ENCODE measurements around the gene ARFGAP2.

Gene ARFGAP2

GRCh38 chr11:47152126-47152952 lies 24.3 kb downstream of the ARFGAP2 start:
- in situ Hi-C loops (cut with MboI; ENCODE audit: low sequenced_read_pairs), result loop anchor here (25.0 kb wide), 1 partner anchor 265 kb away; no protein-coding TSS in a partner anchor

- in situ Hi-C loops (cut with MboI; ENCODE audit: low sequenced_read_pairs), result loop anchor here (25.0 kb wide), 1 partner anchor 262 kb away; no protein-coding TSS in a partner anchor
Observed at GRCh38 chr11:47149782-47150181, 26.9 kb downstream of the ARFGAP2 start.

- in situ Hi-C loops (cut with MboI; ENCODE audit: low sequenced_read_pairs), result no loop called here
Observed at GRCh38 chr11:47148903-47149531, 27.7 kb downstream of the ARFGAP2 start.

DNA sequence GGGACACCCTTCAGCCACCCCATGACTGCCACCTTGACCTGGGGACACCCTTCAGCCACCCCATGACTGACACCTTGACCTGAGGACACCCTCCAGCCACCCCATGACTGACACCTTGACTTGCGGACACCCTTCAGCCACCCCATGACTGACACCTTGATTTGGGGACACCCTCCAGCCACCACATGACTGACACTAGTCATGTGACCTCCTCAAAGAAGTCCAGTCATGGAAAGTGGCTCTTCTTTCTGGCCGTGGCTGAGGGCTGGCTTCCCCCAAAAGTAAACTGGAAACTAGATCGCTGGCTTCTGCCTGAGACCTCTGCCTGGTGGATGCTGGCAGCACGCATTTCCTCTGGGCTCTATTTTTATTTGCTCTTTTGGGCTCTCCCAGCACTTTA lies 28.4 kb downstream of the ARFGAP2 start:
- in situ Hi-C loops (cut with MboI; ENCODE audit: low sequenced_read_pairs), result no loop called here

GRCh38 chr11:47147681-47148080 lies 29.0 kb downstream of the ARFGAP2 start:
- in situ Hi-C loops (cut with MboI; ENCODE audit: low sequenced_read_pairs), result no loop called here

GRCh38 chr11:47147250-47147649 lies 29.4 kb downstream of the ARFGAP2 start:
- in situ Hi-C loops (cut with MboI; ENCODE audit: low sequenced_read_pairs), result no loop called here

DNA sequence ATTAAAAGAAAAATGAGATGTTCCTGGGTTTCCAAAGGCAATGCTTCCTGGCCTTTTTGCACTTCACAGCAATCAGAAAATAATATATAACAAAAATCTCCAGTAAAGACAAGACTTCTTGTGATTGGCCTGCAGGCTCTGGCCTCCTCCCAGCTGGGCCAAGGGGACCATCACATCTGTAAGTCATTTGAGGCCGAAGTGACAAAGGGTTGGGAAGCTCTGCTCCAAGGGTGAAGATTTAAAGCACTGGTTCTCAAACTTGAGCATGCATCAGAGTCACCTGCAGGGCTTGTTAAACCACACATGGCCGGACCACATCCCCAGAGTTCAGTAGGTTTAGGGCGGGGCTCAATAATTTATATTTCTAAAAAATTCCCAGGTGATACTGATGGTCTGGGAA lies 32.1 kb downstream of the ARFGAP2 start:
- in situ Hi-C loops (cut with MboI; ENCODE audit: low sequenced_read_pairs), result no loop called here

- in situ Hi-C loops (cut with MboI; ENCODE audit: low sequenced_read_pairs), result no loop called here
Observed at GRCh38 chr11:47143322-47143721, 33.4 kb downstream of the ARFGAP2 start.

GRCh38 chr11:47139878-47140277 lies 36.8 kb downstream of the ARFGAP2 start:
- in situ Hi-C loops (cut with MboI; ENCODE audit: low sequenced_read_pairs), result no loop called here

DNA sequence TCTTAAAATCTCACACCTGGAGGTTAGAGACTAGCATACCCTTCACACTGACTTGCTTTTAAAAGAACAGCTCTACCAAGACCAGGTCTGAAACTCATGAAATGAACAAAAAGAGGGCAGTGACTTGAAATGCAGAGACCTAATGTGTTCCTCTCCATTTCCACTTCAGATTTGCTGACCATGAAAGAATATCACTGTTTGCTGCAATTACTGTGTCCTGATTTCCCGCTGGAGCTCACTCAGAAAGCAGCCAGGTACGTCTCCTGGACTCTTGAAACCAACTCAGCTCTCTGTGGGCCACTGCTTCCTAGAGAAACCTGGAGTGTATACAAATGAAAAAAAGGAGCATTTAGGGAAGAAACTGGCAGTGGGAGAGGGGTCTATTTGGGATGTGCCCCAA lies 39.2 kb downstream of the ARFGAP2 start:
- in situ Hi-C loops (cut with MboI; ENCODE audit: low sequenced_read_pairs), result no loop called here

GRCh38 chr11:47136921-47137320 lies 39.8 kb downstream of the ARFGAP2 start:
- in situ Hi-C loops (cut with MboI; ENCODE audit: low sequenced_read_pairs), result no loop called here

DNA sequence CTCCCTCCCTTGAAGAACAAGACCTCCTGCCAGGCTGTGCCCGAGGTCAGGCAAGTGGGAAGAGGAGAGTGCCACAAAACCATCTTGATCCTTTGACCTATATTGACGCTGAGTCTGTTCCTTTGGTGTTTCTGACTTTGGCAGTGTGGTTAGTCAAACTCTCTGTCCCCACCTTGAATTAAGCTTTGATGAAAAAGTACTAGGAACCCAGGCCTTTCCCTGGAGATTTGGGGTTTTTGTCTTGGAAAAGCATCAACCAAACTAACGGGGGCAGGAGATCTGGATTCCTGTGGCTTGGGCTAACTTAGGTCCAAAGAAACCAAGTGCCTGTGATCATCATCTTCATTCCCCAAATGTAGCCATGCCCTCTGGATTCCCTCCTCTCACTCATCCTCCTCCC lies 40.4 kb downstream of the ARFGAP2 start:
- in situ Hi-C loops (cut with MboI; ENCODE audit: low sequenced_read_pairs), result no loop called here

- in situ Hi-C loops (cut with MboI; ENCODE audit: low sequenced_read_pairs), result no loop called here
Observed at GRCh38 chr11:47132981-47133380, 43.7 kb downstream of the ARFGAP2 start.

DNA sequence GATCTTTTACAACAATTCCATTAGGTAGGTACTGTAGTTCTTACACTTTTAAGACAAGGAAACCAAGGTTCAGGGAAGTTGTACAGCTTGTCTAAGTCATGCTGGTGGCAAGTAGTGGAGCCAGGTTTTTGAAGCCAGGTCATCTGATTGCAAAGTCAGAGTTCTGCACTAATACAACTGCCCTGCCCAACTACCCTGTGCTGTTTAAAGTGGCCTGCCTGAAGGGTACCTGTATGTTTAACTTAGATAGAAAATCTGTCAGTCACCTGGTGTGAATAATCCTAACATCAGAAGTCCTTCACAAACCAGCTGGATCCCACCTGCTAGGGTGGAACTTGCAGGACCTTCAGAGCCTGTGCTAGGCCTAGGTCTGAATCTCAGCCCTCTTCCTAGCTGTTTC lies 44.2 kb downstream of the ARFGAP2 start:
- in situ Hi-C loops (cut with MboI; ENCODE audit: low sequenced_read_pairs), result no loop called here

GRCh38 chr11:47131136-47131535 lies 45.5 kb downstream of the ARFGAP2 start:
- in situ Hi-C loops (cut with MboI; ENCODE audit: low sequenced_read_pairs), result no loop called here

- in situ Hi-C loops (cut with MboI; ENCODE audit: low sequenced_read_pairs), result no loop called here
Observed at GRCh38 chr11:47130543-47130942, 46.1 kb downstream of the ARFGAP2 start.

- in situ Hi-C loops (cut with MboI; ENCODE audit: low sequenced_read_pairs), result no loop called here
Observed at GRCh38 chr11:47127213-47127612, 49.5 kb downstream of the ARFGAP2 start.

- in situ Hi-C loops (cut with MboI; ENCODE audit: low sequenced_read_pairs), result no loop called here
Observed at GRCh38 chr11:47125083-47125482, 51.6 kb downstream of the ARFGAP2 start.

GRCh38 chr11:47124675-47125074 lies 52.0 kb downstream of the ARFGAP2 start:
- in situ Hi-C loops (cut with MboI; ENCODE audit: low sequenced_read_pairs), result no loop called here

DNA sequence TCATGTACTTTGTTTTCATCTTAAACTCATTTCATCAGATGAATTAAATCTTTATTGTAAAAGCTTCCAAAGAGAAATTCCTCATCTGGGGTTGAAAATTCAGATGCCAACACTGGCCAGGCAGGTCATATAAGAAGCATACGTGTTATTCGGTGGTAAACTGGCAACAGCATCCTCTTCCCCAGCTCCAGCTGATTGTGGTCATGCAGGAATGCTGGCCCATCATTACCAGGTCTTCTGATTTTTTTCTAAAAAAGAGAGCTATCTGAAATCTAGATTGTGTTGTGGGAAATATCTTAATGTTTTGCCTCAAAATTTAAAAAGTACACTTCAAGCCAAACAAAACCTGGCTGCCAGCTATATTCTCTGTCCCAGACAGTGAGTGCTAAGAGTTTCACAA lies 53.6 kb downstream of the ARFGAP2 start:
- in situ Hi-C loops (cut with MboI; ENCODE audit: low sequenced_read_pairs), result no loop called here

DNA sequence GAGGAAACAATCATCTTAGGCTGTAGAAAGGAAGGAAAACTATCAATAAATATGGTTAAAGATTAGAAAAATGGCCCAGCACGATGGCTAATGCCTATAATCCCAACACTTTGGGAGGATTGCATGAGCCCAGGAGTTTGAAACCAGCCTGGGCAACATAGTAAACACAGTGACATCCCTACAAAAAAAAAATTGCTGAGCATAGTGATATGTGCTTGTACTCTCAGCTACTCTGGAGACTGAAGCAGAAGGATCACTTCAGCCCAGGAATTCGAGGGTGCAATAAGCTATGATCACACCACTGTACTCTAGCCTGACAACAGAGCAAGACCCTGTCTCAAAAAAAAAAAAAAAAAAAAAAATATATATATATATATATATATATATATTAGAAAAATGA lies 54.9 kb downstream of the ARFGAP2 start:
- in situ Hi-C loops (cut with MboI; ENCODE audit: low sequenced_read_pairs), result no loop called here

DNA sequence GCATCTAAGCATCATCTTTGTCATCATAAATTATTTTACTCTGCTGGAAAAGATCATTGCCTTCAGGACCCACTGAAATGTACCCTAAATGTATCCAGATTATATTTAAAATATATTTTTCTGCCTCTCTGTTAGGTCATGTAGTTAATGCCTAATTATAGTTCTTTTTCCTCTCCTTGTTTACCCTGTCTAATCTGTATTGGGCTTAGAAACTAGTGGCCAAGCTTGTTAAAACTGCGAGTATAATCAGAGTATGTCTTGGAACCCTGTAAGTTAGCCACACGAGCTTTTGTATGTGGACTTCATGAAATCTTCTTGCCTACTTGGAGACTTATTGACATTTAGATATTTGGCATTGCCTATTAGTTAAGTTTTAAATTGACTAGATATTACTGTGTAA lies 55.6 kb downstream of the ARFGAP2 start:
- in situ Hi-C loops (cut with MboI; ENCODE audit: low sequenced_read_pairs), result no loop called here
